Heart left ventricle (tissue), 16 donors: ENCODE data around the gene C2orf69. TPM values are rescaled to one million over a fixed set of nuclear protein-coding genes. Genes with fewer than 3 reads are reported as not detected.
A peak's percentile ranks its signal among the peaks of the same experiment; 100 is the strongest.

Experiments
- ATAC-seq, 4 donors: fragments of 200-7000 bp; cut with Tn5 transposase; one replicate each; pipeline ENCODE4 v1.9.1; 2020 to 2022; ENCODE audit warnings: moderate library complexity in 4 of 4, mild to moderate bottlenecking in 3 of 4, moderate number of reproducible peaks in 1 of 4
- DNase-seq, 5 donors: peaks; one replicate each; pipeline ENCODE4 v3.0.0-alpha.2; 2020
- H3K27ac ChIP-seq, 12 donors: fragments of 200-600 bp; sonication (generic) in 4 of 12; one replicate each; pipeline versions ENCODE4 v1.5.0 to v1.8.0; 2016 to 2022; ENCODE audit warnings: mild to moderate bottlenecking in 2 of 12
- H3K27me3 ChIP-seq, 9 donors: fragments of 200-600 bp; sonication (generic) in 2 of 9; one replicate each; pipeline versions ENCODE4 v1.5.1 to v1.8.0; 2016 to 2022; ENCODE audit warnings: mild to moderate bottlenecking in 3 of 9
- H3K36me3 ChIP-seq, 9 donors: fragments of 200-600 bp; sonication (generic) in 2 of 9; one replicate each; pipeline versions ENCODE4 v1.5.0 to v1.8.0; 2018 to 2022; ENCODE audit warnings: mild to moderate bottlenecking in 2 of 9
- H3K4me1 ChIP-seq, 12 donors: fragments of 200-600 bp; sonication (generic) in 4 of 12; one replicate each; pipeline versions ENCODE4 v1.5.0 to v1.8.0; 2016 to 2022; ENCODE audit warnings: mild to moderate bottlenecking in 3 of 12
- H3K4me3 ChIP-seq, 12 donors: fragments of 200-600 bp; sonication (generic) in 4 of 12; one replicate each; pipeline versions ENCODE4 v1.5.0 to v1.8.0; 2017 to 2022; ENCODE audit warnings: mild to moderate bottlenecking in 9 of 12, moderate library complexity in 4 of 12
- H3K9me3 ChIP-seq, 12 donors: fragments of 200-600 bp; sonication (generic) in 4 of 12; one replicate each; pipeline versions ENCODE4 v1.5.0 to v1.8.0; 2016 to 2022; ENCODE audit warnings: mild to moderate bottlenecking in 1 of 12
- CTCF ChIP-seq, 12 donors: fragments of 200-600 bp; sonication (generic) in 4 of 12; IDR thresholded peaks; one replicate each; pipeline versions ENCODE4 v1.5.0 to v1.8.0; 2018 to 2022; ENCODE audit warnings: antibody characterized with exemption in 12 of 12, mild to moderate bottlenecking in 5 of 12
- POLR2A ChIP-seq, 2 donors: fragments of 450-650 bp; IDR thresholded peaks; one replicate each; pipeline ENCODE4 v1.6.1; 2017; ENCODE audit warnings: antibody characterized with exemption in 2 of 2, mild to moderate bottlenecking in 2 of 2, moderate library complexity in 2 of 2
- WGBS, 4 donors: extraction: QIAGEN DNeasy Blood & Tissue Kit in 2 of 4; methylation state at CpG; one replicate each; pipeline versions ENCODE4 v1.1.5 to v1.1.7; 2013 to 2018; 5-methylcytosine and 5-hydroxymethylcytosine counted together
- intact Hi-C, 10 donors: fragments of 100-400 bp; cut with DNase I; formaldehyde crosslinking; loops; one replicate each; pipeline versions ENCODE4 v1.11.1 to v1.14.2; 2022
- polyA plus RNA-seq, 2 donors: library from polyadenylated mRNA; stranded (reverse); fragments of 200-250 nt; gene quantifications; one replicate each; pipeline ENCODE4 v1.2.3, GENCODE V29; 2013
- total RNA-seq, 9 donors: library from RNA; depleted of rRNA in 2 of 9; stranded (reverse); fragments of >200 nt in 2 of 9; fragmentation: NEBNext Ultra II Directional in 3 of 9; extraction: Animal tissue kit (Norgen Biotek cat#: 25700) in 3 of 9; gene quantifications; one replicate each; pipeline versions ENCODE4 v1.1.0 to v1.2.4, GENCODE V29; 2016 to 2023
- donor health status: ischemic (EF 13 %, LVEDD 7.1; RV severe dilation, severe dysfunction).
- donor health status: healthy with polysubstance abuse.
- donor health status: DM: no; HTN: yes; CAD: no.
- donor health status: DM: no; HTN: no; CAD: no.
- donor health status: ischemic (EF 25% LVEDD 6.9; RV normal size, moderate dysfunction).
- donor health status: ischemic (EF 25% LVEDD 5.7; RV mildly dilated, moderate dysfunction).
- donor health status: healthy.
- donor health status: DM: yes; HTN: yes; CAD: no.
- donor health status: ischemic (EF 35%, LVEDD 5.7; RV mildly dilated, moderate dysfunction).
- donor health status: nonischemic (EF 11% LVEDD 7.7; RV severe dilation, severe dysfunction).
- donor health status: DM: yes; HTN: yes; CAD: no.
- donor health status: PGD.
- donor health status: ischemic (EF 29% LVEDD 5.4; RV normal size, mild dysfunction).
- donor health status: nonischemic (EF 23%, LVEDD 6.1; RV moderate dilation, normal function).

Gene C2orf69
- total and polyA plus RNA-seq, 11 donors: 5.5 to 10.6 (median 8.6) TPM

- Histone ChIP-seq H3K4me1 (no peaks in the 10 kb centered on the region), H3K27ac (no peak overlapping the region), H3K4me3 (no peak overlapping the region), H3K27me3 (no peaks in the 10 kb centered on the region), H3K36me3 (peaks cover 0 to 70% (median 50%) of the 10 kb centered on the region in 9 donors), H3K9me3 (no peaks in the 10 kb centered on the region)
- intact Hi-C loops: no loop called here
- DNase-seq (no peak), ATAC-seq (no peak)
- TF ChIP-seq POLR2A (IDR thresholded peaks at IDR 0.05): no peak
- no peak for TF ChIP-seq CTCF (IDR thresholded peaks at IDR 0.05)
- 93 to 96% (median 94%) methylated on average over 1 of the region's 1 CpG for WGBS, 4 donors
Measured at GRCh38 chr2:199968126-199968525, 57.0 kb downstream of the C2orf69 start.

GRCh38 chr2:199972088-199972626 lies 61.1 kb downstream of the C2orf69 start:
- no peak overlapping the region for H3K27ac ChIP-seq
- H3K27me3 ChIP-seq: no peaks in the 10 kb centered on the region
- H3K36me3 ChIP-seq: peaks cover 0 to 31% (median 15%) of the 10 kb centered on the region in 9 donors
- DNase-seq: no peak
- 87 to 88% (median 88%) methylated on average over 6 of the region's 6 CpGs for WGBS, 4 donors
- intact Hi-C loops: loop anchor here in 8 of 10 donors (2.0 to 10.0 kb wide), 4 partner anchors 510 to 733 kb away; no protein-coding TSS in a partner anchor
- H3K4me3 ChIP-seq: no peak overlapping the region
- no peaks in the 10 kb centered on the region for H3K9me3 ChIP-seq
- TF ChIP-seq POLR2A (IDR thresholded peaks at IDR 0.05): no peak
- TF ChIP-seq CTCF (IDR thresholded peaks at IDR 0.05): no peak
- no peak for ATAC-seq
- H3K4me1 ChIP-seq: no peaks in the 10 kb centered on the region

GRCh38 chr2:199973703-199974102 lies 62.6 kb downstream of the C2orf69 start:
- Histone ChIP-seq H3K4me3 (no peak overlapping the region), H3K27ac (no peak overlapping the region), H3K27me3 (no peaks in the 10 kb centered on the region), H3K9me3 (no peaks in the 10 kb centered on the region), H3K36me3 (peaks cover 0 to 21% (median 5%) of the 10 kb centered on the region in 9 donors), H3K4me1 (no peaks in the 10 kb centered on the region)
- DNase-seq (no peak), ATAC-seq (peak in 3 of 4 donors; percentile 39 to 71 (median 48))
- intact Hi-C loops: loop anchor here in 8 of 10 donors (2.0 to 10.0 kb wide), 4 partner anchors 509 to 731 kb away; no protein-coding TSS in a partner anchor
- TF ChIP-seq CTCF (IDR thresholded peaks at IDR 0.05) (peak; percentile 22 to 60 (median 46)), POLR2A (IDR thresholded peaks at IDR 0.05) (no peak)
- 28 to 36% (median 32%) methylated on average over 2 of the region's 2 CpGs for WGBS, 4 donors

GRCh38 chr2:199975273-199975895 lies 64.3 kb downstream of the C2orf69 start:
- no peak for DNase-seq
- no peak for TF ChIP-seq POLR2A (IDR thresholded peaks at IDR 0.05)
- TF ChIP-seq CTCF (IDR thresholded peaks at IDR 0.05): no peak
- no peaks in the 10 kb centered on the region for H3K27me3 ChIP-seq
- H3K4me3 ChIP-seq: no peak overlapping the region
- H3K36me3 ChIP-seq: peaks cover 0 to 16% (median 3%) of the 10 kb centered on the region in 9 donors
- ATAC-seq: no peak
- no peaks in the 10 kb centered on the region for H3K9me3 ChIP-seq
- H3K4me1 ChIP-seq: peaks cover 0 to 9% (median 1%) of the 10 kb centered on the region in 12 donors
- WGBS, 4 donors: 85 to 93% (median 89%) methylated on average over 3 of the region's 3 CpGs
- intact Hi-C loops: loop anchor here in 8 of 10 donors (5.0 to 10.0 kb wide), 3 partner anchors 502 to 729 kb away; no protein-coding TSS in a partner anchor
- H3K27ac ChIP-seq: no peak overlapping the region
